Left kidney (tissue), 2 donors: ENCODE measurements around the gene SEC14L2. TPM values are rescaled to one million over a fixed set of nuclear protein-coding genes. Genes with fewer than 3 reads are reported as not detected.
"Not testable (repeated sequence)": the region's sequence is repeated elsewhere in the genome, so short reads cannot be mapped to it uniquely, and the experiment has no call there.

Experiments used
- DNase-seq: peaks from one replicate; pipeline ENCODE4 v3.0.0-alpha.2; 2013
- polyA plus RNA-seq: library from polyadenylated mRNA; unstranded; fragments of 120-200 nt; gene quantifications from one replicate; pipeline ENCODE4 v1.2.1, GENCODE V29; 2013; ENCODE audit not compliant: insufficient read length

Gene SEC14L2
- polyA plus RNA-seq, 1 donor, result 7.0 TPM

- no peak for DNase-seq
These were observed 5.4 kb downstream of the SEC14L2 start for GRCh38 chr22:30402028-30402765.

GRCh38 chr22:30402766-30403104, 5.9 kb downstream of the SEC14L2 start:
- DNase-seq, result not testable (repeated sequence)

GRCh38 chr22:30404307-30404706, 7.5 kb downstream of the SEC14L2 start:
- no peak for DNase-seq

GRCh38 chr22:30405731-30406130, 8.9 kb downstream of the SEC14L2 start:
- no peak for DNase-seq

GRCh38 chr22:30406400-30406799, 9.6 kb downstream of the SEC14L2 start:
- no peak for DNase-seq

GRCh38 chr22:30408388-30409102, 11.7 kb downstream of the SEC14L2 start:
- DNase-seq, result no peak

GRCh38 chr22:30411780-30412179, 15.0 kb downstream of the SEC14L2 start:
- DNase-seq, result no peak

GRCh38 chr22:30413001-30413400, 16.2 kb downstream of the SEC14L2 start:
- no peak for DNase-seq

- DNase-seq, result no peak
These were observed 17.1 kb downstream of the SEC14L2 start for GRCh38 chr22:30413745-30414524.

GRCh38 chr22:30414525-30415047, 17.8 kb downstream of the SEC14L2 start:
- no peak for DNase-seq

- DNase-seq, result no peak
These were observed 19.6 kb downstream of the SEC14L2 start for GRCh38 chr22:30416403-30416802.

GRCh38 chr22:30416837-30417236, 20.0 kb downstream of the SEC14L2 start:
- DNase-seq, result no peak

- DNase-seq, result no peak
These were observed 23.7 kb downstream of the SEC14L2 start for GRCh38 chr22:30420347-30421125.

GRCh38 chr22:30421695-30422480, 25.1 kb downstream of the SEC14L2 start:
- no peak for DNase-seq

- DNase-seq, result no peak
These were observed 25.9 kb downstream of the SEC14L2 start for GRCh38 chr22:30422481-30423300.

GRCh38 chr22:30423301-30423958, 26.6 kb downstream of the SEC14L2 start:
- no peak for DNase-seq

GRCh38 chr22:30423959-30424533, 27.2 kb downstream of the SEC14L2 start:
- peak; percentile 100 for DNase-seq

- no peak for DNase-seq
These were observed 27.9 kb downstream of the SEC14L2 start for GRCh38 chr22:30424534-30425326.

- DNase-seq, result no peak
These were observed 28.5 kb downstream of the SEC14L2 start for GRCh38 chr22:30425327-30425615.
